ENCODE data around the gene AFF3. TPM values are rescaled to one million over a fixed set of nuclear protein-coding genes. Genes with fewer than 3 reads are reported as not detected.

AFF3 gene
- total and polyA plus RNA-seq, 2 of the 13 experiments (the other 11 are each of a cell fraction or from before 2014, with no cell fraction given): not detected

DNA sequence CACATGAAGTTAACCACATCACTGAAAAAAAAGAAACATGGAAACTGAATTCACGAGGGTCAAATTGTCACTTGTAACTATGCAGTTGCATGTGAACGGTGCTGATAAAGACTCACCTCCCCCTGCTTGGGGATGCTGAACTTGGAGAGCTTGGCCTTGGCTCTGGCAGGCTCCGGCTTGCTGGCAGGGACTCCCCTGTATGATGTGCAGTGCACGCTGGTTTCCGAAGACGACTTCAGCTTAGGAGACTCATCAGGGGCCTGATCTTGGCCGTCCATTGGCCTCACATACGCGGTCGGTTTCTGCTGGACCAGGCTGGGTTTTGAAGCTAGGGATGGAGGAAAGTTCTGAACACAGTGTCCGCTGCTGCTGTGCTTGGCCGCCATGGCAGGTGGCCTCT is 135.9 kb downstream of the AFF3 start:
- H3K4me2 ChIP-seq (ENCODE audit: low read depth, low read length): no peak overlapping the region
- FAIRE-seq (no peak), DNase-seq (ENCODE audit: low spot score) (no peak), ATAC-seq (no peak)
- H4K20me1 ChIP-seq (ENCODE audit: insufficient read depth, low read length): no peaks in the 10 kb centered on the region
- H3K79me2 ChIP-seq (ENCODE audit: insufficient read depth, low read length): no peaks in the 10 kb centered on the region
- 36% methylated on average over 6 of the region's 12 CpGs for WGBS (ENCODE audit: low lambda C conversion rate)
- BruUV-seq (replicated peaks): no TSS peak
- no peaks in the 10 kb centered on the region for H3K9me3 ChIP-seq (ENCODE audit: low read length)
- no peak overlapping the region for H3K27ac ChIP-seq (ENCODE audit: extremely low read length, insufficient read depth, low read length)
- no peak overlapping the region for H3K9ac ChIP-seq (ENCODE audit: insufficient read depth, low read depth, low read length)
- H3K36me3 ChIP-seq (replicated peaks in 1 of 2; ENCODE audit: control insufficient read depth in 1 of 2, insufficient read depth in 2 of 2, low read length in 2 of 2): no peaks in the 10 kb centered on the region
- H3K27me3 ChIP-seq (ENCODE audit: control insufficient read depth in 1 of 2, insufficient read depth in 2 of 2, low read length in 2 of 2): peaks cover 0 to 9% of the 10 kb centered on the region in 2 experiments; a peak in 1 of 5 replicates
- TF ChIP-seq ZNF547 (CRISPR knock-in tag; IDR thresholded peaks at IDR 0.05): no peak
- TF ChIP-seq, protein P1, sequence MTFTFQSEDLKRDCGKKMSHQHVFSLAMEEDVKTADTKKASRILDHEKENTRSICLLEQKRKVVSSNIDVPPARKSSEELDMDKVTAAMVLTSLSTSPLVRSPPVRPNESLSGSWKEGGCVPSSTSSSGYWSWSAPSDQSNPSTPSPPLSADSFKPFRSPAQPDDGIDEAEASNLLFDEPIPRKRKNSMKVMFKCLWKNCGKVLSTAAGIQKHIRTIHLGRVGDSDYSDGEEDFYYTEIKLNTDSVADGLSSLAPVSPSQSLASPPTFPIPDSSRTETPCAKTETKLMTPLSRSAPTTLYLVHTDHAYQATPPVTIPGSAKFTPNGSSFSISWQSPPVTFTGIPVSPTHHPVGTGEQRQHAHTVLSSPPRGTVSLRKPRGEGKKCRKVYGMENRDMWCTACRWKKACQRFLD (CRISPR knock-in tag; IDR thresholded peaks at IDR 0.05; ENCODE audit: borderline replicate concordance): no peak
- TF ChIP-seq, protein P2, sequence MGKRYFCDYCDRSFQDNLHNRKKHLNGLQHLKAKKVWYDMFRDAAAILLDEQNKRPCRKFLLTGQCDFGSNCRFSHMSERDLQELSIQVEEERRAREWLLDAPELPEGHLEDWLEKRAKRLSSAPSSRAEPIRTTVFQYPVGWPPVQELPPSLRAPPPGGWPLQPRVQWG (CRISPR knock-in tag; IDR thresholded peaks at IDR 0.05; ENCODE audit: borderline replicate concordance, low read depth): no peak
- TF ChIP-seq ZNF101 (CRISPR knock-in tag; IDR thresholded peaks at IDR 0.05; ENCODE audit: borderline replicate concordance, low read depth): no peak
- TF ChIP-seq, protein P3, sequence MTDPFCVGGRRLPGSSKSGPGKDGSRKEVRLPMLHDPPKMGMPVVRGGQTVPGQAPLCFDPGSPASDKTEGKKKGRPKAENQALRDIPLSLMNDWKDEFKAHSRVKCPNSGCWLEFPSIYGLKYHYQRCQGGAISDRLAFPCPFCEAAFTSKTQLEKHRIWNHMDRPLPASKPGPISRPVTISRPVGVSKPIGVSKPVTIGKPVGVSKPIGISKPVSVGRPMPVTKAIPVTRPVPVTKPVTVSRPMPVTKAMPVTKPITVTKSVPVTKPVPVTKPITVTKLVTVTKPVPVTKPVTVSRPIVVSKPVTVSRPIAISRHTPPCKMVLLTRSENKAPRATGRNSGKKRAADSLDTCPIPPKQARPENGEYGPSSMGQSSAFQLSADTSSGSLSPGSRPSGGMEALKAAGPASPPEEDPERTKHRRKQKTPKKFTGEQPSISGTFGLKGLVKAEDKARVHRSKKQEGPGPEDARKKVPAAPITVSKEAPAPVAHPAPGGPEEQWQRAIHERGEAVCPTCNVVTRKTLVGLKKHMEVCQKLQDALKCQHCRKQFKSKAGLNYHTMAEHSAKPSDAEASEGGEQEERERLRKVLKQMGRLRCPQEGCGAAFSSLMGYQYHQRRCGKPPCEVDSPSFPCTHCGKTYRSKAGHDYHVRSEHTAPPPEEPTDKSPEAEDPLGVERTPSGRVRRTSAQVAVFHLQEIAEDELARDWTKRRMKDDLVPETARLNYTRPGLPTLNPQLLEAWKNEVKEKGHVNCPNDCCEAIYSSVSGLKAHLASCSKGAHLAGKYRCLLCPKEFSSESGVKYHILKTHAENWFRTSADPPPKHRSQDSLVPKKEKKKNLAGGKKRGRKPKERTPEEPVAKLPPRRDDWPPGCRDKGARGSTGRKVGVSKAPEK (CRISPR knock-in tag; IDR thresholded peaks at IDR 0.05; ENCODE audit: borderline replicate concordance): no peak
- no peak for TF ChIP-seq SNRNP70 (IDR thresholded peaks at IDR 0.05; ENCODE audit: low read depth, low read length)
- TF ChIP-seq CBFB (CRISPR knock-in tag; IDR thresholded peaks at IDR 0.05): no peak
- no peak for TF ChIP-seq NFE2L2 (IDR thresholded peaks at IDR 0.05; ENCODE audit: low read length)
- TF ChIP-seq, protein P4, sequence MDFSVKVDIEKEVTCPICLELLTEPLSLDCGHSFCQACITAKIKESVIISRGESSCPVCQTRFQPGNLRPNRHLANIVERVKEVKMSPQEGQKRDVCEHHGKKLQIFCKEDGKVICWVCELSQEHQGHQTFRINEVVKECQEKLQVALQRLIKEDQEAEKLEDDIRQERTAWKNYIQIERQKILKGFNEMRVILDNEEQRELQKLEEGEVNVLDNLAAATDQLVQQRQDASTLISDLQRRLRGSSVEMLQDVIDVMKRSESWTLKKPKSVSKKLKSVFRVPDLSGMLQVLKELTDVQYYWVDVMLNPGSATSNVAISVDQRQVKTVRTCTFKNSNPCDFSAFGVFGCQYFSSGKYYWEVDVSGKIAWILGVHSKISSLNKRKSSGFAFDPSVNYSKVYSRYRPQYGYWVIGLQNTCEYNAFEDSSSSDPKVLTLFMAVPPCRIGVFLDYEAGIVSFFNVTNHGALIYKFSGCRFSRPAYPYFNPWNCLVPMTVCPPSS (IDR thresholded peaks at IDR 0.05): no peak
- TF ChIP-seq, protein P5, sequence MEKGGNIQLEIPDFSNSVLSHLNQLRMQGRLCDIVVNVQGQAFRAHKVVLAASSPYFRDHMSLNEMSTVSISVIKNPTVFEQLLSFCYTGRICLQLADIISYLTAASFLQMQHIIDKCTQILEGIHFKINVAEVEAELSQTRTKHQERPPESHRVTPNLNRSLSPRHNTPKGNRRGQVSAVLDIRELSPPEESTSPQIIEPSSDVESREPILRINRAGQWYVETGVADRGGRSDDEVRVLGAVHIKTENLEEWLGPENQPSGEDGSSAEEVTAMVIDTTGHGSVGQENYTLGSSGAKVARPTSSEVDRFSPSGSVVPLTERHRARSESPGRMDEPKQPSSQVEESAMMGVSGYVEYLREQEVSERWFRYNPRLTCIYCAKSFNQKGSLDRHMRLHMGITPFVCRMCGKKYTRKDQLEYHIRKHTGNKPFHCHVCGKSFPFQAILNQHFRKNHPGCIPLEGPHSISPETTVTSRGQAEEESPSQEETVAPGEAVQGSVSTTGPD (CRISPR knock-in tag; IDR thresholded peaks at IDR 0.05): no peak
- TF ChIP-seq THYN1 (CRISPR knock-in tag; IDR thresholded peaks at IDR 0.05; ENCODE audit: borderline replicate concordance, low read depth): no peak
- TF ChIP-seq, protein P6, sequence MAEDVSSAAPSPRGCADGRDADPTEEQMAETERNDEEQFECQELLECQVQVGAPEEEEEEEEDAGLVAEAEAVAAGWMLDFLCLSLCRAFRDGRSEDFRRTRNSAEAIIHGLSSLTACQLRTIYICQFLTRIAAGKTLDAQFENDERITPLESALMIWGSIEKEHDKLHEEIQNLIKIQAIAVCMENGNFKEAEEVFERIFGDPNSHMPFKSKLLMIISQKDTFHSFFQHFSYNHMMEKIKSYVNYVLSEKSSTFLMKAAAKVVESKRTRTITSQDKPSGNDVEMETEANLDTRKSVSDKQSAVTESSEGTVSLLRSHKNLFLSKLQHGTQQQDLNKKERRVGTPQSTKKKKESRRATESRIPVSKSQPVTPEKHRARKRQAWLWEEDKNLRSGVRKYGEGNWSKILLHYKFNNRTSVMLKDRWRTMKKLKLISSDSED (CRISPR knock-in tag; IDR thresholded peaks at IDR 0.05): no peak
- ChIA-PET CTCF (ENCODE audit: low intra/inter-chr PET ratio, low total read pairs) (no interaction called here), POLR2A (no interaction called here)
- H2AFZ ChIP-seq (ENCODE audit: low read length): no peak overlapping the region
- no peak overlapping the region for H3K4me3 ChIP-seq (replicated peaks in 1 of 3; ENCODE audit: insufficient read depth in 1 of 3, low read depth in 2 of 3, low read length in 3 of 3)
- intact Hi-C loops (cut with micrococcal nuclease; ENCODE audit: unreplicated experiment): no loop called here
- H3K4me1 ChIP-seq (ENCODE audit: insufficient read depth, low read length): no peaks in the 10 kb centered on the region
- in situ Hi-C loops (cut with HindIII; ENCODE audit: extremely low pct_ligation_motif_present, low pct_unique_long_range_greater_than_20kb): no loop called here

All from HepG2 (cell line).